GM19025 (cell line): ENCODE results near the gene DCTN4.
"Not testable (repeated sequence)": the region's sequence is repeated elsewhere in the genome, so short reads cannot be mapped to it uniquely, and the experiment has no call there.

Experiments used
- ATAC-seq: cut with Tn5 transposase; IDR thresholded peaks from one replicate; pipeline ENCODE4 v1.9.1; 2021; ENCODE audit warnings: mild to moderate bottlenecking, low read depth, moderate library complexity; ENCODE audit not compliant: unreplicated experiment

DCTN4 gene

DNA sequence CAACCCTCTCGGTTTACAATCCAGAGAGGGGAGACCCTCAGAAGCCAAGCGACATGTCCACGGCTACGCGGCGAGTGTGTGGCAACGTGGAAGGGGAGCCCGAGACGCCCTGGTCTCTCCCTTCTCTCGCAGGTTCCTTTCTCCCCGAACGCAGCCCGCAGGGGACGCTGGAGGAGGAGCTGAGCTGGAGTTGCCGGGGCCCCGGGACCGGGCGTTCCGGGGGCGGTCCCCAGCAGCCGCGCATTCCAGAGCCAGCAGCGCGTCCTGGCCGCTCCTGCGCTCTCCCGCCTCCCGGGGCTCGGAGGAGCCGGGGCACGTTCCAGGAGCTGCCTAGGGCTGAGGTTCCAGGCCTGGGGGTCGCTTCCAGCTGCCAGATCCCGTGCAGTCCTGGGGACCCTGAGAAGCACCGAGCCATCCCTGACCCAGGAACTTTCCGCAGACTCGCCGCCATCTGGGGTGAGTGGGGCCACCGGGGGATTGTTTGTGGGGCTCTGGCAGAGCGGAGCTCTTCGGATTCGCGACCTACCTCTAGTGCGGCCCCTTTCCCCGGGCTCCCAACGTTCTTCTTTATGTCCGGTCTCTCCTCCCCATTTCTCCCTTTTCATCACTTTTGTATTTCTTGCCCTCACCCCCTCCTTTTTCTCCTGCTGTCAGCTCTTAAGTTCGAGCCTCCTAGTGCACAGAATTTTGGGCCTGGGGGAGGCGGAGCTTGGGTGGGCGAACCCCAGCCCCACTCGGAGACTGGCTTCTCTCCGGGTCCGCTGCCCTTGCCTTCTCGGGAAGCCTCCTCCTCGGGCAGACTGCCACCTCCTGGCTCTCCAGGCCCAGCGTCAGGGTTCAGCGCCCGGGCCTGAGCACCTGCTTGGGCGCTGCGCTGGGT, 19.9 kb upstream of the DCTN4 start, which contains the start of gene SMIM3:
Gene SMIM3 (plus strand): TSS at position 241 of the 880 bp plus-strand sequence. CDS start 16,684 bp downstream, outside the sequence.
- no peak for ATAC-seq

DNA sequence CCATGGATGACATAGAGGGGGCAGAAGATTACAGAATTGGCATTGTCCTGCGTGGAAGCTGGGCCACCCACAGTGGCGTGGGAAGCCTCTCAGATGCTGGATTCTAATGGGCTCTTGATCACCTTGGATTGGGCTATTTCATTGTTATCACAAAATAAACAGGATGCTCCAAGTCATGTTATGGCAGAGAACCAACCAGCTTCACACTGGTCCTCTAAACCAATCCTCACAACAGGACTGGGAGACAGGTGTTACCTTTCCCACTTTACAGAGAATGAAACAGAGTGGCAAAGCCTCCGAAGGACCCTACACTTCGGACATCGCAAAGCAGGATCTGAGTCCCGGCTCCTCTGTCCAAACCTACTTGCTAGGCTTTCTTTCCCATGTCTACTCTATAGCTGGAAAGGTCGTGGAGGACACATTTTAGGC, 19.3 kb upstream of the DCTN4 start:
- no peak for ATAC-seq

DNA sequence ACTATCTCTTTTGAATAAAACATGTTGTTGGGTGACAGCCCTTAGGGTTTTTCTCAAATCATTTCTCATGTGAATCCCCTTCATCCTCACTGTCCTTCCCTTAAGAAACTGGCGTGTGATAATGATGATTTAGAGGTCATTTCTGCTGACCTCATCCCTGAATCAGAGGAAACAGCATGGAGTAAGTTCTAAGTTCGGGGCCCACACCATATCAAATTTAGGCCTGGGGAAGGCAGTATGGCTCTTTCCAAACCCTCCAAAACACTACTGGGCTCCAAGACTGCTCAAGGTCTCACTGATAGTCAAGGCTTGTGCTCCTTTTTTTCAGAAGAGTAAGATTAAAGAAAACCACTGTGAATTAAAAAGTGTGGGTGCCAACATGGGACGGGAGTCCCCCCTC, 18.9 kb upstream of the DCTN4 start:
- no peak for ATAC-seq

DNA sequence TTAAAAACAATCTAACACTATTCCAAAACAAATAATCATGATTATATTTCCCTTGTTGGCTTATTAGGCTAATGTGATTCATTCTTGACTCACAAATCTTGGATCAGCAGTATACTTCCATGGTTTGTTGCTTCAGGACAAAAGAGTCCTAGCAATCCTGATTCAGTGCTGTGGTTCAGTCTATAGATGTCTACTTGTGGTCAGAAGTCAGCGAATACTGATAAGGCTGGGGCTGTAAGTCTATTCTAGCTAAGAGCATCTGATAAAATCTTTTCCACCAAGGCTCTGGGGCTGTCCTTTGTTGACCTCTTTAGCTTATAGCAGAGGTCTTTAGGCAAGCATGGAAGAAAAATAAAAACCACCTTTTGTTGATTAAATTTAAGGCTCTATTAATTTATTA, 15.3 kb upstream of the DCTN4 start:
- no peak for ATAC-seq

DNA sequence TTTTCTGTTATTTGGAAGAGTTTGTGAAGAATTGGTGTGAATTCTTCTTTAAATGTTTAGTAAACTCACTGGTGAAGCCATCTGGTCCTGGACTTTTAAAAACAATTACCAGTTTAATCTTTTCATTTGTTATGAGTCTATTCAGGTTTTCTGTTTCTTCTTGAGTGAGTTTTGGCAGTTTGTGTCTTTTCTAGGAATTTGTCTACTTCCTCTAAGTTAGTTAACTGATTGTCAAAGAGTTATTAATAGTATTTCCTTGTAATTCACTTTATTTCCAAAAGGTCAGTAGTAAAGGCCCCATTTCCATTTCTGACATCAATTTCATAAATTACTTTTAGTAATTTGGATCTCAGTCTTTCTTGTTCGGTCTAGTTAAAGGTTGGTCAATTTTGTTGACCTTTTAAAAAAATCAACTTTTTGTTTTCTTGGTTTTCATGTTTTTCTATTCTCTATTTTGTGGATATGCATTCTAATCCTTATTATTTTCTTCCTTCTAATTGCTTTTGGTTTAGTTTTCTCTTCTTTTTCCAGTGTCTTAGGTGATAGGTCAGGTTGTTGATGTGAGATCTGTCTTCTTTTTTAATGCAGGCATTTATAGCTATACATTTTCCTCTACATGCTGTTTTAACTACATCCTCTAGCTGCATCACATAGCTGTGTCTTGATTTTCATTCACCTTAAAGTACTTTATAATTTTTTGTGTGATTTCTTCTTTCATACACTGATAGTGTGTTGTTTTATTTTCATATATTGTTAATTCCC, 12.4 kb upstream of the DCTN4 start:
- ATAC-seq: no peak

DNA sequence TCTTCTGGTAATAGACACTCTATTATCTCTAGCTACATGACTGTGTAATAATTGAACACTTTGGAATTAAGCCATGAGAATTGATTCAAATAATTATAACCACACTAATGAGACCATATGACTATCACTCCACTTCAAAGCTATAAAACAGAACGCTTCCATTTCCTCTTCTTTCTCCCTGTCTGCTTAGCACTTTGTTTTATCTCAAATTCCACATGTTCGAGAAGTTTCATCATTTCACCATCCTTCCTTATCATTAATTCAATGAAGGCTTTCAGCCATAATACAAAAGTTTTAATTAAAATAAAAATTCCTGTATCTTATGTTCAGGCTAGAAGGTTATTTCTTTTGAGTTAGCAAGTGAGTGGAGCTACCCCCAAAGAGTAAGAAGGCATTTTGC, 7.4 kb upstream of the DCTN4 start:
- no peak for ATAC-seq

DNA sequence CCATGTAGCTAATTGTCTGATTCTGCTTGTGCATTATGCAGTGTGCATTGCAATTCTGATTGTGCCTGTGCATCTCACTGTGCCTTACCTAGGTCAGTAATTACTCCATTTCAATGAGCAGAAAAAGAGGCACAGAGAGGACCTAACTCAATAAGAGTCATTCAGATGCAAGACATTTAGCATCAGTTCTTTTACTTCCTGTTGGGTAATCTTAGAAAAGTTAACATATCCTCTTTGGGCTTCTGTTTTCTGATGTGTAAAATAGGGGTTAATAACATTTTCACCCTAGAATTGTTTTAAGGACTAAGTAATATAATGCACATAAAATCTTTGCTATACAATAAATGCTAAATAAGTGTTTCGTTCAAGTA, 7.0 kb upstream of the DCTN4 start:
- no peak for ATAC-seq

DNA sequence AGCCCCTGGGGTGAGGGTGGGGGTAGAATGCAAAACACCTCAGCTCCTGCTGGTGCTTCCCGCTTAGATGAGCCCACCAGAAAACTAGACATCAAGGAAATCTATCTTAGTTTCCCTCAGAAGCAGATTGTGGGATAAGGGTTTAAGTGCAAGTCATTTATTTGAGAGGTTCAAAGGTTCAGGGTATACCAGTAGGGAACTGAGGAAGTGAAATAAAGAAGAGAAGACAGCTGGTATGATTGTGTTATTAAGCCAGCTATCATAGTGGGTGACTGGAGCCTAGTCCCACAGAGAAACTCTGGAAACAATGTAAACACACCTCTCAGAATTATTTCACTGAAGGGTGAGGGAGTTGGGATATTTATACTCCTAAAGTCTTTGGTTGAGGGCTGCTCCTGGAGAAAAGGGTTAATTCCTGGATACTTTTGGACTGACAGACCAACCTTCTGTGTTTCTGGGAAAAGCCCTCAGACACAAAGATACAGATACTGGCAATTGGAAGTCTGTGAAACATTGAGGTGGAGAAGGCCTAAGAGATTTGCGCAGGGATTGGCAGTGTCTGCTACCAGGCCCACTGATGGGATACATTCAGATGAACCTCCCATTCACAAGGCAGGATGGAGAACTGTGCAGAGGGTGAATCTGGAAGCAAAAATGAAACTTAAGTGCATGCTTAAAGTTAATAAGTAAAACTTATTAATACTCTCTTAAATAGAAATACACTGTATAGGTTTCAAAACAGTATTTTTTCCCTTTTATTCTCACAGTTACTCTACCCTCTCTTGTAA, 6.4 kb upstream of the DCTN4 start:
- no peak for ATAC-seq

DNA sequence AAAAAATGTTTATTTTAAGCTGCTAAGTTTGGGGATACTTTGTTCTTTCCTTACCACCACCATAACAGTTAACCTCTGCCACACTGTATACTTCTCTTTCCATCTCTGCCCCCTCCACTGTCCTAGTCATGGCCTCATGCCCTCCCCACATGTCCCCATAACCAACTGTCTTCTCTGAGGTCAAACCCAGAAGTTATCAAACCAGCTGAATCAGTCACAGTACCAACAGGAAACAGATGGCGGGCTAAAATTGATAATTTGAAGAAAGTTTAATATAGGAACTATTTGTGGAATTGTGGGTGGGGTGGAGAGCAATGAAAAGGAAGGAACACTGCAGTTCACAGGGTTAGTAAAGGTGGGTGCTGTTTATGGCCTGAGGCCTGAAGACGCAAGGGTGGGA, 5.7 kb upstream of the DCTN4 start:
- no peak for ATAC-seq

DNA sequence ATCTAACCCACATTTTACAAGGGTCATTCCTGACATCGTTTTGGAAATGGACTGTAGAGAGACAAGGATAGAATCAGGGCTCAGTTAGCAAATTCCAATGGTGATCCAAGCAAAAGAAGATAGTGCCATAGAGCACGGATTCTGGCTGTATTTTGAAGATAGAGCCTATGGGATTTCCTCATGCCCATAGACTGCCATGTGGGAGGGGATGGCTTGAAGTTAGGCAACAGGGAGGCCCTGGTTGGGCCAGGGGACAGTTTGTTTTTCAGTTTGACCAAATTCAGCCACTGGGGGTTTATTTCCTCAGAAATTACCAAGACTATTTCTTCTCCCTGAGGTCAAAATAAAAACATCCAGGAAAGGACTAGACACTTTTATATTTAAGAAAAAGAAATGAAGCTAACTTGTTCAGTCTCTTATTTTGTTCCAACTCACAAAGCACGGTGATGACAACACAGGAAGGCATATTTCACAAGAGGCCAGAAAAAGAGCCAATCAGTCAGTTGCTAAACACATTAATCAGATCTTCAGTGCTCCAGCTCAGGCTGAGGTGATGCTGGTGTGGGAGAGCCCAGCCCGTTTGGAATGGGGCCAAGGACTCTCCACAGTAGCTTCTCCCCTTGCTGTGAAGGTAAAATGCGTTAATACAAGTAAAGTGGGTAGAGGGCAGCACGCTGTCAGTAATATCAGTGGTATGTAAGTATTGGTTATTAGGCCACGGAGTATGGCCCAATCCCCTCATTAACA, 4.4 kb upstream of the DCTN4 start:
- ATAC-seq: no peak

DNA sequence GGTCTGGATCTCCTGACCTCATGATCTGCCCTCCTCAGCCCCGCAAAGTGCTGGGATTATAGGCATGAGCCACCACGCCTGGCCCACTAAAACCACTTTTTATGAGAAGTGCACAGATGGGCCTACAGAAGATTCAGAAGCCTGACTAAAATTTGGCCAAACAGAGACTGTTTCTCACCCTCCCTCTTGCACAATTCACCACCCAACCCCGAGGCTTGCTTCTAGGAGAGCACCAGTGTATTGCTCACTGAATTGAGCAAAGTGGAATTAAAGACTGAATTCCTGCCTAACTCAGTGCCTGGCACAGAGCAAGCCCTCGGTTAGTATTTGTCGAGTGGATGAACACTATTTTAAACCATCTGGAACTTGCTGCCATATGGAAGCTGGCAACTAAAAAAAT, 3.4 kb upstream of the DCTN4 start:
- ATAC-seq: no peak

DNA sequence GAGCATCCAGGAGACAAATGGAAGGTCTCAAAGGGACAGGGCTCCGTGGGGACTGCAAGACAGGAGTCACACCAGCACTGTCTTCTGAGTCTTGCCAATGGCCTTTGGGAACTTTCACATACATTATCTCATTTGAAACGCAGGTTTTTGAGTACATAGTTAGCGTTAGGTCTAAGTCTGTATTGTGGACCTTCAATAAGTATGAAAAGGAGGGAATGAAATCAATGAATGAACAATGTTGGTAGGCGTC, 442 bp upstream of the DCTN4 start:
- ATAC-seq: no peak

DNA sequence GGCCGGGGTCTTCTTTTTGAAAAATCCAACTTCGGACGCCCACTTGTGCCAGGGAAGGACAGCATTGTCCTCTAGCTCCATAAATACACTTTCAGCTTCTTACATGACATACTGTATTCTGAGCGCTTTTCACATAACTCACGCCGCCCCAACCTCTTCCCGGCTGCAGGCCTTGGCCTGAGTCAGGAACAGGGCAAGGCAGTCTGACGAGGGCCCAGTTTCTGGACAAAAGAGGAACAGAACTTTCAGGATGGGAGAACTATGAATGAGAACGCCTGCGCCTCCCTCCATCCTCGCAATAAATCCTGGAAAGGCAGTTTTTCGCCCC, 650 bp downstream of the DCTN4 start:
- ATAC-seq: peak; percentile 14

DNA sequence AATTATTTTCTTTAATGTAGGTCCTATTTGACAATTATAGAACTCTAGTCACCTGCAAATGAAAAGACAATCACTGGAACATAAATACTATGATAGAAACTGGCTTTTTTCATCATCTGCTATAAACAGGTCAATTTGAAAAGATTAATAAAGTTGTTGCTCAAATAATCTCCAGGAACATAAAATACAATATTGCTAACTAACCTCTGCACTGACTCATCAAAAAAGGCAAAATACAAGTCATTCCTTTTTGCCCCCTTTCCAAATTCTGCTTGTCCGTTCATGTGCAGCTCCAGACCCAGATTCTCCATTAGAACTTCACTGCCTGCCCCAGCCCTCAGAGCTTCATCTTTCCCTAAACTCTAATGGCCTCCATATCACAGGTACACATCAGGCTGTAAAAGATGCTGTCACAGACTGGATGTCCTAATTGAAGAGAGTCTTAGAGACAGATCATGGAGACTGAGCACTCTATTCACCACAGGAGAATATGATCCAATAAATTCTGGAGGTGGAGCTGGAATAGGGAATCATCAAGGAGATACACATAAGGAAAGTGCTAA, 1.6 kb downstream of the DCTN4 start:
- ATAC-seq: no peak

DNA sequence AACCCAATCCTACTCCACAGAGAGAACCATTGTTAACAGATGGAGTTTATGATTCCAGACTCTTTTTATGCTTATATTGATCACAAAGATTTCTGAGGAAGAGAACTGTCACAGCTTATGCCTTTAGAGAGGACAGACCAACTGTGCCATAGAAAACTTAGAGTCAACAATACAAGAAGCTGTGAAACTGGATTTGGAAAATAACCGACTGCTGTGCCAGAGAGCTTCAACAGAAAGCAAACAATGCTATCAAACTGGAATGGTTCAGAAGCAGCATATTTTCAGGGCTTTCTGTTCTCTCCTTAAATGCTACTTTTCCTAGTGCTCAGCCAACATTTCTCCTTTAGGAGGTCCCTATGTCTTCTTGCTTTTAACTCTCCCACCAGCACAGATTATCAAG, 5.0 kb downstream of the DCTN4 start:
- ATAC-seq: no peak

DNA sequence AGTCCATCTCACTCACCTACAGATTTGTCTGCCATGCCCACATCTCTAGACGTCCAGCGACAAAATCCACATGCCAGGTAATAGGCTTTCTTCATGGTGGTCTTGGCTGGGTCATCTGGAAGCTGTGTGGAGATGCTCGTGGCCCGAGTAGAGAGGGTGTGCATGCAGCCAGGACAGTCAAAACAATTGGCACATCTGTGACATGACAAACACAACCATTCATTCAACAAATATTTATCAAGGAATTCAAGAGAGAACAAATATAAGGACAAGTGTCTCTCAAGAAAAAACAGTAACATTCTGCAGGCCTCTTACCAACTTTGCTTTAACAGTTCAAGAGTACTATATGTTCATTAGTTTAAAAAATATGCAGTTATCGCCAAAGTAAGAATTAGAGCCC, 5.4 kb downstream of the DCTN4 start:
- no peak for ATAC-seq

DNA sequence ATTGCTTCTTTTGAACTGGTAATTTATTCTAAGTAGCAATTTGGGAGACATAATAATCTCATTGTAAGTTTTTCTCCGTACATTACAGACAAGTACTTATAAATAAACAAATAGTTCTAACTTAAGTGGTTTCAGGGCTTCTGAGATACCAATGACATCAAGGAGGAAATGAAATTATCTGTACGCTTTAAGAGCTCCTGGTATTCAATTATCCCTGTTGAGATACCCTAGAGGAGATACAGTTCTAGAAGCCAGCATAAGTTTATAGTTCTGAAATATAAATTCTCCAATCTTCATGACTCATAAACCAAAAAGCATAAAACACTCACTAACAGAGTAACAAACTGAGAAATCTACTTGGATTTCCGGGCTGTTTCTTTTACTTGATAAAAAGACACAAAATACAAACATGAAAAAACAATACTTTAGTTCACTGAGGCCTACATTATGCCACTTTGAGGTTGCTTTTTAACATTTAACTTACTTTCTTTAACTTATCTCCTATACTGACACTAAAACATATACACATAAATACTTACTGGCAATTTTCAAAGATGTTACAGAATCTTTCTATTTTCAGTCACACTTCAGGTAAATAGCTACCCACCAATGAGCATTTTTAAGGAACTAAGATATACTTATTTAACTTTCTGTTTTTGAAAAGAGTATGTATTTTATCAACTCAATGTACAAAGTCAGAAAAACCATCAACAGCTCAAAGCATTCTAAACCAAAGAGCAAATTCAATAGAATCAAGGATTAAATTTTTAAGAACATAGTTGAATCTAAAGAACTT, 7.5 kb downstream of the DCTN4 start:
- no peak for ATAC-seq

DNA sequence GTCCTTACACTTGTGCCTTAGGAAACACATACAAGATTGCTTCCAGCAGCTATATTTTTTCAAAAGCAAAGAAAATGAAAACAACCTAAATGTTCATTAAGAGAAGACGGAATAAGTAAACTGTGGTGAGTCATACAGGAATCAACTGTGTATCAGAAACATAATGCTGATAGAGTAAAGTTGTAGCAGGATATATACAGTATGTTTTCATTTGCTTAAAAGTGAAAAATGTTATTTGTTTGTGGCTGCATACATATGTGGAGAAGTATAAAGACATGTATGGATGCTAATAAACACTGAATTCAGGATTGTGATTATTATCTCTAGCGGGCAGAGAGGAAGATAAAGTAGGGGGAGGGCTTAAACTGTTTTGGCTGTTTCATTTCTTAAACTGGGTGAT, 8.3 kb downstream of the DCTN4 start:
- ATAC-seq: no peak

DNA sequence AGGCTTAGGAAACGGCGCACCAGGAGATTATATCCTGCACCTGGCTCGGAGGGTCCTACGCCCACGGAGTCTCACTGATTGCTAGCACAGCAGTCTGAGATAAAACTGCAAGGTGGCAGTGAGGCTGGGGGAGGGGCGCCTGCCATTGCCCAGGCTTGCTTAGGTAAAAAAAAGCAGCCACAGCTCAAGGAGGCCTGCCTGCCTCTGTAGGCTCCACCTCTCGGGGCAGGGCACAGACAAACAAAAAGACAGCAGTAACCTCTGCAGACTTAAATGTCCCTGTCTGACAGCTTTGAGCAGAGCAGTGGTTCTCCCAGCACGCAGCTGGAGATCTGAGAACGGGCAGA, 15.7 kb downstream of the DCTN4 start:
- ATAC-seq: not testable (repeated sequence)
